Uterus (tissue), 2 donors: ENCODE results near the gene NPS.

Experiments
- POLR2A ChIP-seq, 2 donors: fragments of 450-650 bp; IDR thresholded peaks; one replicate each; pipeline ENCODE4 v1.6.1; 2016; ENCODE audit warnings: antibody characterized with exemption in 2 of 2, mild to moderate bottlenecking in 1 of 2, moderate library complexity in 1 of 2
- TF ChIP-seq, protein P1 (sequence below), 4 experiments: fragments of 200-600 bp in 2 of 4; fragments of 450-650 bp in 2 of 4; sonication (generic) in 2 of 4; IDR thresholded peaks; one replicate each; pipeline ENCODE4 v1.5.1; 2016 to 2019; ENCODE audit warnings: antibody characterized with exemption in 4 of 4, mild to moderate bottlenecking in 2 of 4, moderate library complexity in 1 of 4

- TF ChIP-seq, protein P1, sequence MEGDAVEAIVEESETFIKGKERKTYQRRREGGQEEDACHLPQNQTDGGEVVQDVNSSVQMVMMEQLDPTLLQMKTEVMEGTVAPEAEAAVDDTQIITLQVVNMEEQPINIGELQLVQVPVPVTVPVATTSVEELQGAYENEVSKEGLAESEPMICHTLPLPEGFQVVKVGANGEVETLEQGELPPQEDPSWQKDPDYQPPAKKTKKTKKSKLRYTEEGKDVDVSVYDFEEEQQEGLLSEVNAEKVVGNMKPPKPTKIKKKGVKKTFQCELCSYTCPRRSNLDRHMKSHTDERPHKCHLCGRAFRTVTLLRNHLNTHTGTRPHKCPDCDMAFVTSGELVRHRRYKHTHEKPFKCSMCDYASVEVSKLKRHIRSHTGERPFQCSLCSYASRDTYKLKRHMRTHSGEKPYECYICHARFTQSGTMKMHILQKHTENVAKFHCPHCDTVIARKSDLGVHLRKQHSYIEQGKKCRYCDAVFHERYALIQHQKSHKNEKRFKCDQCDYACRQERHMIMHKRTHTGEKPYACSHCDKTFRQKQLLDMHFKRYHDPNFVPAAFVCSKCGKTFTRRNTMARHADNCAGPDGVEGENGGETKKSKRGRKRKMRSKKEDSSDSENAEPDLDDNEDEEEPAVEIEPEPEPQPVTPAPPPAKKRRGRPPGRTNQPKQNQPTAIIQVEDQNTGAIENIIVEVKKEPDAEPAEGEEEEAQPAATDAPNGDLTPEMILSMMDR (IDR thresholded peaks at IDR 0.05) = no peak
- no peak for TF ChIP-seq POLR2A (IDR thresholded peaks at IDR 0.05)
Observed at GRCh38 chr10:127561647-127562046, 12.5 kb downstream of the NPS start.
